ENCODE data around the gene WDR27.

The WDR27 gene

GRCh38 chr6:169589293-169589692, 112.5 kb downstream of the WDR27 start:
- Histone ChIP-seq H3K79me2 (ENCODE audit: control insufficient read depth, insufficient read depth, low read length) (no peaks in the 10 kb centered on the region), H2BK5ac (ENCODE audit: low read length) (no peak overlapping the region), H3K18ac (ENCODE audit: low read length) (no peak overlapping the region), H4K8ac (ENCODE audit: low read depth, low read length) (no peak overlapping the region), H2BK15ac (replicated peaks; ENCODE audit: low read depth) (no peak overlapping the region), H2BK120ac (ENCODE audit: low read depth, low read length) (no peak overlapping the region), H3K9ac (ENCODE audit: low read length) (no peak overlapping the region), H3K4me2 (ENCODE audit: low read length) (no peak overlapping the region), H3K36me3 (ENCODE audit: control insufficient read depth, insufficient read depth, low read length) (no peaks in the 10 kb centered on the region), H3K23ac (ENCODE audit: low read length) (no peak overlapping the region), H3K4me1 (ENCODE audit: control insufficient read depth, low read depth, low read length) (no peaks in the 10 kb centered on the region), H3K4ac (ENCODE audit: low read depth, low read length) (no peak overlapping the region), H3K4me3 (ENCODE audit: low read length) (no peak overlapping the region), H2AK5ac (ENCODE audit: low read length) (no peak overlapping the region), H3K27me3 (ENCODE audit: insufficient read depth, low read length, poor library complexity) (no peaks in the 10 kb centered on the region), H3K27ac (ENCODE audit: low read depth, low read length) (no peak overlapping the region), H3K56ac (ENCODE audit: low read length) (no peak overlapping the region), H3K79me1 (ENCODE audit: low read length) (no peaks in the 10 kb centered on the region), H4K5ac (ENCODE audit: low read length) (no peak overlapping the region)
- WGBS (ENCODE audit: extremely low coverage, insufficient coverage, low lambda C conversion rate), result no CpG with 5 or more reads among the region's 3 CpGs
- no peak for DNase-seq

- no peaks in the 10 kb centered on the region for H3K79me2 ChIP-seq (ENCODE audit: control insufficient read depth, insufficient read depth, low read length)
- no CpG with 5 or more reads among the region's 5 CpGs for WGBS (ENCODE audit: extremely low coverage, insufficient coverage, low lambda C conversion rate)
- no peak overlapping the region for H3K23ac ChIP-seq (ENCODE audit: low read length)
- no peak overlapping the region for H3K4me3 ChIP-seq (ENCODE audit: low read length)
- H3K4me2 ChIP-seq (ENCODE audit: low read length), result no peak overlapping the region
- H4K8ac ChIP-seq (ENCODE audit: low read depth, low read length), result no peak overlapping the region
- no peak for DNase-seq
- no peak overlapping the region for H2BK15ac ChIP-seq (replicated peaks; ENCODE audit: low read depth)
- H3K79me1 ChIP-seq (ENCODE audit: low read length), result no peaks in the 10 kb centered on the region
- no peaks in the 10 kb centered on the region for H3K27me3 ChIP-seq (ENCODE audit: insufficient read depth, low read length, poor library complexity)
- no peak overlapping the region for H2AK5ac ChIP-seq (ENCODE audit: low read length)
- H3K36me3 ChIP-seq (ENCODE audit: control insufficient read depth, insufficient read depth, low read length), result no peaks in the 10 kb centered on the region
- no peak overlapping the region for H4K5ac ChIP-seq (ENCODE audit: low read length)
- H2BK5ac ChIP-seq (ENCODE audit: low read length), result no peak overlapping the region
- no peak overlapping the region for H3K9ac ChIP-seq (ENCODE audit: low read length)
- H3K27ac ChIP-seq (ENCODE audit: low read depth, low read length), result no peak overlapping the region
- no peak overlapping the region for H3K18ac ChIP-seq (ENCODE audit: low read length)
- H3K56ac ChIP-seq (ENCODE audit: low read length), result no peak overlapping the region
- H3K4ac ChIP-seq (ENCODE audit: low read depth, low read length), result no peak overlapping the region
- no peaks in the 10 kb centered on the region for H3K4me1 ChIP-seq (ENCODE audit: control insufficient read depth, low read depth, low read length)
- no peak overlapping the region for H2BK120ac ChIP-seq (ENCODE audit: low read depth, low read length)
These were observed 113.9 kb downstream of the WDR27 start for GRCh38 chr6:169587975-169588374.

- no peak for DNase-seq
- H4K5ac ChIP-seq (ENCODE audit: low read length), result no peak overlapping the region
These were observed 117.8 kb downstream of the WDR27 start for GRCh38 chr6:169583886-169584541.

GRCh38 chr6:169579407-169580111, 122.3 kb downstream of the WDR27 start:
- no peak overlapping the region for H4K5ac ChIP-seq (ENCODE audit: low read length)
- H2BK15ac ChIP-seq (replicated peaks; ENCODE audit: low read depth), result no peak overlapping the region
- no peak overlapping the region for H2BK120ac ChIP-seq (ENCODE audit: low read depth, low read length)
- no peak overlapping the region for H2AK5ac ChIP-seq (ENCODE audit: low read length)
- H3K56ac ChIP-seq (ENCODE audit: low read length), result no peak overlapping the region
- no peaks in the 10 kb centered on the region for H3K79me1 ChIP-seq (ENCODE audit: low read length)
- no peak overlapping the region for H3K4me2 ChIP-seq (ENCODE audit: low read length)
- no peak overlapping the region for H3K27ac ChIP-seq (ENCODE audit: low read depth, low read length)
- peak overlapping the region; percentile 13 for H4K8ac ChIP-seq (ENCODE audit: low read depth, low read length)
- H2BK5ac ChIP-seq (ENCODE audit: low read length), result no peak overlapping the region
- no peaks in the 10 kb centered on the region for H3K27me3 ChIP-seq (ENCODE audit: insufficient read depth, low read length, poor library complexity)
- H3K23ac ChIP-seq (ENCODE audit: low read length), result no peak overlapping the region
- H3K4ac ChIP-seq (ENCODE audit: low read depth, low read length), result no peak overlapping the region
- no peak for DNase-seq
- H3K4me1 ChIP-seq (ENCODE audit: control insufficient read depth, low read depth, low read length), result no peaks in the 10 kb centered on the region
- no peak overlapping the region for H3K4me3 ChIP-seq (ENCODE audit: low read length)
- H3K36me3 ChIP-seq (ENCODE audit: control insufficient read depth, insufficient read depth, low read length), result no peaks in the 10 kb centered on the region
- no peak overlapping the region for H3K18ac ChIP-seq (ENCODE audit: low read length)
- H3K9ac ChIP-seq (ENCODE audit: low read length), result no peak overlapping the region
- WGBS (ENCODE audit: extremely low coverage, insufficient coverage, low lambda C conversion rate), result no CpG with 5 or more reads among the region's 7 CpGs
- no peaks in the 10 kb centered on the region for H3K79me2 ChIP-seq (ENCODE audit: control insufficient read depth, insufficient read depth, low read length)

More at GRCh38 chr6:169583886-169584541, 117.8 kb downstream of the WDR27 start:
- no peak overlapping the region for H3K4me3 ChIP-seq (ENCODE audit: low read length)
- no peak overlapping the region for H2BK15ac ChIP-seq (replicated peaks; ENCODE audit: low read depth)
- H3K9ac ChIP-seq (ENCODE audit: low read length), result no peak overlapping the region
- no peak overlapping the region for H3K4me2 ChIP-seq (ENCODE audit: low read length)
- WGBS (ENCODE audit: extremely low coverage, insufficient coverage, low lambda C conversion rate), result no CpG with 5 or more reads among the region's 6 CpGs
- no peak overlapping the region for H2BK5ac ChIP-seq (ENCODE audit: low read length)
- H3K79me1 ChIP-seq (ENCODE audit: low read length), result no peaks in the 10 kb centered on the region
- no peak overlapping the region for H2BK120ac ChIP-seq (ENCODE audit: low read depth, low read length)
- H3K4me1 ChIP-seq (ENCODE audit: control insufficient read depth, low read depth, low read length), result no peaks in the 10 kb centered on the region
- H3K18ac ChIP-seq (ENCODE audit: low read length), result no peak overlapping the region
- no peaks in the 10 kb centered on the region for H3K27me3 ChIP-seq (ENCODE audit: insufficient read depth, low read length, poor library complexity)
- H4K8ac ChIP-seq (ENCODE audit: low read depth, low read length), result no peak overlapping the region
- no peaks in the 10 kb centered on the region for H3K79me2 ChIP-seq (ENCODE audit: control insufficient read depth, insufficient read depth, low read length)
- H3K27ac ChIP-seq (ENCODE audit: low read depth, low read length), result no peak overlapping the region
- no peak overlapping the region for H3K23ac ChIP-seq (ENCODE audit: low read length)
- H3K36me3 ChIP-seq (ENCODE audit: control insufficient read depth, insufficient read depth, low read length), result no peaks in the 10 kb centered on the region
- H3K56ac ChIP-seq (ENCODE audit: low read length), result no peak overlapping the region
- H3K4ac ChIP-seq (ENCODE audit: low read depth, low read length), result no peak overlapping the region
- H2AK5ac ChIP-seq (ENCODE audit: low read length), result no peak overlapping the region

GRCh38 chr6:169577974-169578373, 123.9 kb downstream of the WDR27 start:
- WGBS (ENCODE audit: extremely low coverage, insufficient coverage, low lambda C conversion rate), result no CpG with 5 or more reads among the region's 14 CpGs
- no peak overlapping the region for H3K4me2 ChIP-seq (ENCODE audit: low read length)
- H3K4me1 ChIP-seq (ENCODE audit: control insufficient read depth, low read depth, low read length), result no peaks in the 10 kb centered on the region
- no peak overlapping the region for H2AK5ac ChIP-seq (ENCODE audit: low read length)
- H3K79me2 ChIP-seq (ENCODE audit: control insufficient read depth, insufficient read depth, low read length), result no peaks in the 10 kb centered on the region
- H3K23ac ChIP-seq (ENCODE audit: low read length), result no peak overlapping the region
- H3K27me3 ChIP-seq (ENCODE audit: insufficient read depth, low read length, poor library complexity), result no peaks in the 10 kb centered on the region
- no peak overlapping the region for H3K9ac ChIP-seq (ENCODE audit: low read length)
- H3K56ac ChIP-seq (ENCODE audit: low read length), result no peak overlapping the region
- peak; percentile 18 for DNase-seq
- H2BK5ac ChIP-seq (ENCODE audit: low read length), result no peak overlapping the region
- H2BK120ac ChIP-seq (ENCODE audit: low read depth, low read length), result no peak overlapping the region
- H2BK15ac ChIP-seq (replicated peaks; ENCODE audit: low read depth), result no peak overlapping the region
- H3K36me3 ChIP-seq (ENCODE audit: control insufficient read depth, insufficient read depth, low read length), result no peaks in the 10 kb centered on the region
- H3K18ac ChIP-seq (ENCODE audit: low read length), result no peak overlapping the region
- no peaks in the 10 kb centered on the region for H3K79me1 ChIP-seq (ENCODE audit: low read length)
- no peak overlapping the region for H4K8ac ChIP-seq (ENCODE audit: low read depth, low read length)
- no peak overlapping the region for H3K27ac ChIP-seq (ENCODE audit: low read depth, low read length)
- H3K4ac ChIP-seq (ENCODE audit: low read depth, low read length), result no peak overlapping the region
- no peak overlapping the region for H4K5ac ChIP-seq (ENCODE audit: low read length)
- H3K4me3 ChIP-seq (ENCODE audit: low read length), result no peak overlapping the region
